GM19452 (cell line): ENCODE measurements around the gene PAPPA2.
"Not testable (repeated sequence)": the region's sequence is repeated elsewhere in the genome, so short reads cannot be mapped to it uniquely, and the experiment has no call there.

Source experiments
- ATAC-seq: cut with Tn5 transposase; IDR thresholded peaks from one replicate; pipeline ENCODE4 v1.9.1; 2021; ENCODE audit not compliant: unreplicated experiment

PAPPA2 gene

GRCh38 chr1:176745945-176746344, 283.0 kb downstream of the PAPPA2 start:
- ATAC-seq: no peak

- no peak for ATAC-seq
These were observed 289.5 kb downstream of the PAPPA2 start for GRCh38 chr1:176752505-176752904.

- ATAC-seq: no peak
These were observed 291.7 kb downstream of the PAPPA2 start for GRCh38 chr1:176754676-176755075.

- ATAC-seq: not testable (repeated sequence)
These were observed 293.8 kb downstream of the PAPPA2 start for GRCh38 chr1:176756817-176757216.

DNA sequence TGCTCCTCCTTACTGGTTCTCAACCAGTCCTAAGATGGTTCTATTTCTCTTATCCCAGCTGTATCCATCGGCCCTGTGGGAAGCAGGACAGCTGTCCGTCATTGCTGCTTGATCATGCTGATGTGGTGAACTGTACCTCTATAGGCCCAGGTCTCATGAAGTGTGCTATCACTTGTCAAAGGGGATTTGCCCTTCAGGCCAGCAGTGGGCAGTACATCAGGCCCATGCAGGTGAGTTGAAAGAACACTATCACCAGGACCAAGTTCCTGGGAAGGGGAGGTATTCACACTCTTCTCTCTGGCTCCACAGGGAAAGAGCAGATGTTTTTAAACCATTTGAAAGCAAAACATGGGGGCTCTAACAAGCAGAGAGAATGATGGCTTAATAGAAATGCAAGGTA, 302.6 kb downstream of the PAPPA2 start:
- no peak for ATAC-seq

- no peak for ATAC-seq
These were observed 303.8 kb downstream of the PAPPA2 start for GRCh38 chr1:176766779-176767178.

- no peak for ATAC-seq
These were observed 304.8 kb downstream of the PAPPA2 start for GRCh38 chr1:176767714-176768136.

GRCh38 chr1:176768532-176768931, 305.6 kb downstream of the PAPPA2 start:
- no peak for ATAC-seq

- no peak for ATAC-seq
These were observed 307.1 kb downstream of the PAPPA2 start for GRCh38 chr1:176770066-176770465.

GRCh38 chr1:176773038-176773437, 310.1 kb downstream of the PAPPA2 start:
- ATAC-seq: no peak

DNA sequence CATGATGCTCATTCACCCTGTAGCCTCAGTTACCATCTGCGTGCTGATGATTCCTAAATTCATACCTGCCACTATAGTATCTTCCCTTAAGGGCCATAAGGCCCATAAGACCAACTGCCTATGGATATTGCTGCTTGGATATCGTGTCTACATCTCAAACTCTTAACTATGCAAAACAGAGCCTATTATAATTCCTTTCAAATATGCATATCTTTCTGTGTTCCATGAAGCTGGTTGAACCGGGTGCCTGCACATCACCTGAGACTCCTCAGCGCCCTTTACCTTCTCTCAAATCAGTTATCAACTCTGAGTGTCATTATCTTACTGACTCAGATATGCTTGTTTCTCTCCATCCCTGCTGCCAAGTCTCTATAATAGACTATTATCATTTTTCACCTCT, 311.2 kb downstream of the PAPPA2 start:
- no peak for ATAC-seq

- no peak for ATAC-seq
These were observed 312.4 kb downstream of the PAPPA2 start for GRCh38 chr1:176775378-176775777.

DNA sequence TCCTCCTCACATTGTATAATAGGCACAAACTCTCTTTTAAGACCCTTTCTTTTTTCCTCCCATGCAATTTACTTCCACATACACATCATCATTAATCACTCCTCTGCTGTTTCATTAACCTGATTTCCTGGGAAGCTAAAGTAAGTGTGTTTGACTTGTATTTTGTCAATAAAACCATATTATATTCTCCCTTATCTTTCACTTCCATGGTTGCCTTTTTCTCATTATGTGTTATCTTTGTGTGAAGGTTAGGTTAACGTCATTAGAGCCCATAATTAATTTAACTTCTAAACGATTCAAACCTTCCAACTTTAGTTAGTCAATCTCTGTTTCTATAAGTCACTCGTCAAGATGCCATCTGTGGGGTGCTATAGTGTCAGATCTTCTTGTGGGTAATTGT, 313.0 kb downstream of the PAPPA2 start:
- no peak for ATAC-seq

- no peak for ATAC-seq
These were observed 315.1 kb downstream of the PAPPA2 start for GRCh38 chr1:176778056-176778455.

- no peak for ATAC-seq
These were observed 317.0 kb downstream of the PAPPA2 start for GRCh38 chr1:176779992-176780328.

DNA sequence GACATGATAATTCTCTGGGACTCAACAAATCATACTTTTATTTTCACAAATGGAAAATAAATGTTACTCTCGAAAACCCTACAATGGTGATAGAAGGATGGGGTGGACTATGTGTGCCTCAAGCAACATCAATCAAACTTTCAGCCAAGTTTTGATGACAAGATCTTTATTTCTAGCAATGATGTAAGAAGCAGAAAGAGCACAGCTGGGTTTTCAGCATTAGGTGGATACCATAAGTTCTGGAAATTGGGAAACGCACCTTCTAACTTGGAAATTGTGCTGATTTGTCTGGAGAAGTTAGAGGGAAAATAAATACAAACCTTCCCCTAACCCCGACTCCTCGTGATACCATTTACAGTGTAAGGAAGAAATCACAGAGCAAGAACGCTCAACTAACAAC, 320.3 kb downstream of the PAPPA2 start:
- no peak for ATAC-seq

DNA sequence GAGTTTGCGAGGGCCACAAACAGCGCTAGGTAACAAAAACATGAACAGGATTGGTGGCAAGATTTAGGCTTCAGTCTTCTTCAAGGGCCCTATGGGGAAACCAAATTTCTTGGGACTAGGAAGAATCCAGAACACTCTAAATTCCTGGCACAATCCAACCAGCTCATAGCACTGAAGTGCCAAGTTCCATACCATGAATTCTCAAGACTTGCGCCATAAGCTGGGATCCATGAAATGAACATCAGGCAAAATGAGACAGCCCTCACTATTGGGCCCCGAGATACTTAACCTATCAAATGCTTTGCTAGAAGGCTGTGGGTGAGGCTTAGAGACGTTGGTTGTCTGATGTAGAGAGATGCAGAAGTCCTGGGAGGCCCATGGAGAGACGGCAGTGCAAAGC, 322.1 kb downstream of the PAPPA2 start:
- no peak for ATAC-seq

GRCh38 chr1:176785791-176786190, 322.8 kb downstream of the PAPPA2 start:
- ATAC-seq: no peak

DNA sequence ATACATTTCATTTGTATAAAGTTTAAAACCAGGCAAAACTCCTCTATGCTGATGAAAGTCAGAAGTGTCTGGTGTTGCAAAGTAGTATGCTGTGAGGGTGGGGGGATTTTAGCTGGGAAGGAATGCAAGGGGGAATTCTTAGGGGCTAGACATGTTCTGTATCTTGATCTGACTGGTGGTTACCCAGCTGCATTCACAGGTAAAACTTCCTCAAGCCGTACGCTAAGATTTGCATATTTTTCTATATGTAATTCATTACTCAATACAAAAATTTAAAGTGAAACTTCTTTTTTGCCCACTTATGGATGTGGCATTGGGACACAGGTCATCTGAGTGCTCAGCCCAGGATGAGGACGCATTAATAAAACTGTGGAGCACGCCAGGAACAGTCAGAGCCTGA, 323.3 kb downstream of the PAPPA2 start:
- ATAC-seq: no peak

- no peak for ATAC-seq
These were observed 326.7 kb downstream of the PAPPA2 start for GRCh38 chr1:176789571-176790090.

DNA sequence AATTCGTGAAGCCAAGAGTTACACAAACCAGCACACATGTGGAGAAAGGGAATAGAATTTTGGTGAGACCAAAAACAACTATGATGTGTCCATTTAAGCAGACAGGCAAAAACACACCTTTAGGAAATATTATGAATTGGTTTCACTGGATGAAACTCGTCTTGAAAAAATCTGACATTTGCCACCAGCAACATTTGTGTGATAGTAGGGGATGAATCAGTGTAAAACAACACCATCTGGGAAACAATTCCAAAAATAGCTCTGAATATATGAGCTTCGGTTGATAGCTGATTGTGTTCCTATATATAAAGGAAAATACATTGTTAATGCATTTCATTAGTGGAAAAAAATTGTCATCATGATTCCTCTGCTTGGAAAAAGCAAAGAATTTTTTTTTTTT, 327.8 kb downstream of the PAPPA2 start:
- ATAC-seq: no peak

- ATAC-seq: no peak
These were observed 328.9 kb downstream of the PAPPA2 start for GRCh38 chr1:176791906-176792305.

DNA sequence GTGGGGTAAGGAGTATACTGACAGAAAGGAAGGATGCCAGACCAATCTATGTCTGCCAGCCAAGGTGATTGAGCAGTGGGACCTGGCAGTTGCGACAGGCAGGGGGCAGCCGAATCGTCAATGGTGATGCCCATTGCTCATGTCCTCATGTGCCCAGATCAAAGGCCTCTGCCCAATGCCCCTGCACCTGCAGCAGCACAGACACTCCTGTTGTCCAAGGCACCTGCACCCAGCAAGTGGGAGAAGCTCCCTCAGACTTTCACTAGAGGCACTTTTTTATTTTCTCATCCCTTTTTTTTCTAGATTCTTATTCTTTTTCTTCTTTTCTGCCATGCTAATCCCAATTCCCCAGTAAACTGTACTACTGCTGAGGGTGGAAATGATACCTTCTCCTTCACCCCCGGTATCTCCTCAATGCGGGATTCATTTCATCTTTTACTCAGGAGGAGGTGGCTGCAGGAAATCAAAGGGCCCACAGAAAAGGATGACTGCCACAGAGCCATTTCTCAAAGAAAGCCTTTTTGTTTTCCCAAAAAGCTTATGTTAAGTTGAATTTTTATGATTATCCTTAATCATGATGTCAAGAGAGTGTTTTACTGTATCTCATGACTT, 332.0 kb downstream of the PAPPA2 start:
- no peak for ATAC-seq
